NCI-H82 treated with DMSO at 0.1 percent for 48 hours (cell line): ENCODE results near the gene RAB6A.
"Not testable (repeated sequence)": the region's sequence is repeated elsewhere in the genome, so short reads cannot be mapped to it uniquely, and the experiment has no call there.

Experiments
- DNase-seq: peaks from one replicate; lab custom pipeline; 2025; ENCODE audit not compliant: unreplicated experiment; lab: John Stamatoyannopoulos, UW

The RAB6A gene

DNA sequence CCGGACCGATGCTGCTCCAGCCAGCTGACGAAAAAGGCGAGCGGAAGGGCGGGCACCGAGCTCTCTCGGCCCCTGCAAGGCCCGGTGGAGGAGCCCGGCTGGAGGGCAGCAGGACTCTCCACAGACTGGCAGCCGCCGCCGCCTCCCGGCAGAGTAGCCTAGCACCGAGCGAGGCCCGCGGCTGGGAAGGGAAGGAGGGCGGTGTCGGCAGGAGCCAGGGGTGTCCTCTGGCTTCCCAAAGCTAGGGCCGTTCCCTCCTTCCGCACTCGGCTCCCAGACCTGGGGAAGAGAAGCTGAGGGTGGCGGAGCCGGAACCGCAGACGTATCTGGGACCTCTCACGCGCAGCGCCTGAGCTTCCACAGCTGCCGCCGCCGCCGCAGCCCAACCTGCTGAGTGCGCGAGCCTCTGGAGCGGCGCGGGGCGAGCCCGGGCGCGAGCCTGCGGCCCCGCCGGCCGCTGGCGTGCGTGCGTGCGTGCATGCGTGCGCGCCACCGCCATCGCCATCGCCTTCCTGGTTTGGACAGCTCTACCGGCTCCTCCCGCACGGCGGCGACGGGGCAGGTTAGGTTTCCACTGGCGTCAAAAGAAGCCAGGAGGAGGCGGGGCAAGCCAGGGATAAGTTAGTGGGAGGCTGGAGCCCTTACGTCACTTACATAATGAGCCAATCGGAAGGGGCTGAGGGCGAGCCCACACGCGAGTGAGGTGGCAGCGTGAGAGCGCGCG lies at the start of gene RAB6A:
Gene RAB6A, minus strand, starts transcription at position 396 of the 724 bp plus-strand sequence. CDS start 439 bp downstream, outside the sequence.
- DNase-seq: peak; percentile 93

- DNase-seq: no peak
Observed at GRCh38 chr11:73810637-73811036, 49.8 kb upstream of the RAB6A start.

- DNase-seq: no peak
Observed at GRCh38 chr11:73808052-73808451, 47.2 kb upstream of the RAB6A start.

DNA sequence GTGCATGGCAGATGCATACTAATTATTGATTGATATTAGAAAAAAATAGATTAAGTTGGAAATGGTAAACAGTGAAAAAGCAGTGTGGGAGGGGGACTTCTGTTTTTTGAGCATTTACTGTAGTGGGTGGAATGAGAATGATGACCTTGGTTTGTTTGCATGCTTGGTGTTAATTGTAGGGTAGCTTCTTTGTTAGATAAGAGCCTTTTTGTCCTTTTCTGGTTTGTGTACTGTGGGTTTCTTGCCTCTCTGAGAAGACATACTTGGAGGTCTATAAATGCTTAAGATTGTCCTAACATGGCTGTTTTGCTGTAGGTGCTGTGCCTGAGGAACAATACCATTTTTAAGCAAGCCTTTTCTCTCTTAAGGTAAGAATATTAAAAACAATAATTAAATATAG lies 43.8 kb upstream of the RAB6A start:
- no peak for DNase-seq

GRCh38 chr11:73801136-73801535 lies 40.3 kb upstream of the RAB6A start:
- DNase-seq: no peak

DNA sequence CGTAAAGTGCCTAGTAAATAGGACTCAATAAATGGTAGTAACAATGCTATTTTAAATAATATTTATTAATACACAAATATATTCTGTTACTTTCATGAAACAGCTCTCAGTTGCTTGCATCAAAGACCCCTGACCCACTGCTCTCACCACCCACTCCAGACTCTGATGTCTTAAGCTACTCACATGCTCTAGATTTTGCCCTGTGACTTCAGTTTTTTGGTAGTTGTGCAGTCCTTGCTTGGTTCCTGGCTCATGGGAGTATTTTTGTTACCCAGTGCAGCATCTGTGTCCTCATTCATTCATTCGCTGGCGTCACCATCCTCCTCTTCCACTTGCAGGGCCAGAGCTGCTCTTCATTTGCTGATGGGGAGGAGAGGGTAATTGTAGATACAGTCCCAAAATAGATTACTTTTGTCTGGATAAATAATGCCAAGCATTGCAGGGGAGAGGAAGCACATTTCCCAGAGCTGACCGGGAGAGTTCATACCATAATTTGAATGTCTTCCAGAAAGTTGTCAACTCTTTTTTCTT lies 39.5 kb upstream of the RAB6A start:
- no peak for DNase-seq

DNA sequence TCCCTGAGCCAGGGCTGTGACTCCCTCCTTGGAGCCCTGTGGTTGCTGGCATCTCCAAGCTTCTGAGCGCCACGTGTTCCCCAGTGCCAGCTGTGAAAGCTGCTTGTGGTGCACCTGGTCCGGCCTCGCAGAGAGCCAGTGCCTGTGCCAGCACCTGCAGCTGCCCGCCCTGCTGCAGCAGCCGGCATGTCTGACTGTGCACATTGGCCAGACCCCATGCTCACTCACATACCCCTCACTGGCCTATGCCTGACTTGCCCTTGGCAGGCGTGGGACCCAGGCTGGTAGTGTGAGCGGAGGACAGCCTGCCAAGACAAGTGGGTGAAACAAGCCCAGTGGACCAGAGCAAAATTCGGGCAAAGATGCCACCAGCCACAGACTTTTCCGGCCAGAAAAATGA lies 36.6 kb upstream of the RAB6A start:
- DNase-seq: no peak

DNA sequence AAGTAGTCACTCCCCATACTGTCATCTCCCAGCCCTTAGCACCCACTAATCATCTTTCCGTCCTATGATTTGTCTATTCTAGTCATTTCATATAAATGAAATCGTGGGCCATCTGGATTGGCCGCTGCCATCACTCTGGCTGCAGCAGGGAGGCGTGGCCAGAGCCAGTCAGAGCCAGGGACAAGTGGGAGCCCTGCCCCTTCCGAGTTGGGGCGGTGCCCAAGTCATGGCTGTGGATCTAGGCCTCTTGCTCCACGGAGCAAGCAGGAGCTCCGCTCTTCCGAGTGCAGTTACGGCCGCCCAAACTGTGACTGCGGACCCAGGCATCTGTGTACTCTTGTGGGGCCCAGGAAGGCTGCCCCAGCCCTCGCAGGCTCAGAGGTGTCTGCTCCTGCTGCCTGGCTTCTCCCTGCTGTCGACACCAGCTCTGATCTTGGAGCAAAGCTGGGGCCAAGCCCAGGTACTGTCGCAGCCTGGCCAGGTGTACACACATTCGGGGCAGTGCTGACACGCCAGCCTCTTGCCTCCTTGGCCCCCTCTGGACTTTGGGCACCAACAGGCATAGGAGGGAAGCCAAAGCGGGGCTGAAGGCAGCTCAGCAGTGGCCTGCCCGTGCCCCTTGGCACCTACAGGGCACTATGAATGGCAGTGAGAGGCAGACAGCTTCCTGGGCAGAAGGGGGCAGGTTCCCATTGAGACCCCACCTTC lies 35.2 kb upstream of the RAB6A start:
- DNase-seq: no peak

DNA sequence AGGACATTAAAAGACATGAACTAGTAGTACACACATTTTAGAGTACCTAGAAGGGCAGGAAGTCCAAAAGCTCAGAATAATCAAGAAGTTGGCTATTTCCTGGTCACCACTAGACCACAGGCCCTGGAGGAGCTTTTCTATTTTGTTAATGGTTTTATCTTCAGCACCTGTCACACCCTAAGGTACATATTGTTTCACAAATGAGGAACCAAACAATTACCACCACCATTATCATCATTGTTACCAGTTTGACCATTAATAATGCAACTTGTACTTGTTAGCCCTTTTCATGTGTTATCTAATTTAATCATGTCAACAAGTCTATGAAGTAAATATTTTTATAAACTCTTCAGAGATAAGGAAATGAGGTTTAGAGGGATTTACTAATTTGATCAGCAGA lies 31.7 kb upstream of the RAB6A start:
- DNase-seq: no peak

DNA sequence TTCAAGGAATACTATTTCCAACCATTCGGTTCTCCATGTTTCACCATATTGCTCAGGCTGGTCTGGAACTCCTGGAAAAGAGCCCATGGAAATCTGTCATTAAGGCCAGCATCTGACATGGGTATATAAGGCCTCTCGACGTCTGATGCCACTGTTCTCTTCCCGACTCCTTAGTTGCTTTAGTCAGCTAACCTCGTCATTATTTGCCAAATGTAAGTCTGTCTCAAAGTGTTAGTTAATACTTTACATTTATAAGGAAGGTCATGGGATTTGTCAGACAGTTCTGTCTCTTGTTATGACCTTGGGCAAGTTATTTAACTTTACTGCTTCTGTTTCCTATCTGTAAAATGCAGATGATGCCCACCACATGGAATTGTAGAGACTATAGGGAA lies 28.4 kb upstream of the RAB6A start:
- DNase-seq: no peak

- DNase-seq: peak; percentile 86
Observed at GRCh38 chr11:73787643-73788558, 27.0 kb upstream of the RAB6A start, which contains the start of gene MRPL48. Gene MRPL48, plus strand, starts transcription at chr11:73787874. Its CDS starts 98 bp downstream, at chr11:73787972.

GRCh38 chr11:73787051-73787642 lies 26.3 kb upstream of the RAB6A start:
- DNase-seq: no peak

DNA sequence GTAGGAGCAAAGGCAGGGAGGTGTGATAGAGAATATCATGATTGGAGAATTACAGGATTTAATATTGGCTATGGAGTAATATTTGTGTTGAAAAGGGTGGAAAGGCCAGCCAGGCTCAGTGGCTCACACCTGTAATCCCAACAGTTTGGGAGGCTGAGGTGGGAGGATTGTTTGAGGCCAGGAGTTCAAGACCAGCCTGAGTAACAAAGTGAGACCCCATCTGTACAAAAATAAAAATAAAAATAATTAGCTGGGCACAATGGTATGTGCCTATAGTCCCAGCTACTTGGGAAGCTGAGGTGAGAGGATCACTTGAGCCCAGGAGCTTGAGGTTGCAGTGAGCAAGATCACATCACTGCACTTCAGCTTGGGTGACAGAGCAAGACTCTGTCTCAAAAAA lies 24.6 kb upstream of the RAB6A start:
- not testable (repeated sequence) for DNase-seq

DNA sequence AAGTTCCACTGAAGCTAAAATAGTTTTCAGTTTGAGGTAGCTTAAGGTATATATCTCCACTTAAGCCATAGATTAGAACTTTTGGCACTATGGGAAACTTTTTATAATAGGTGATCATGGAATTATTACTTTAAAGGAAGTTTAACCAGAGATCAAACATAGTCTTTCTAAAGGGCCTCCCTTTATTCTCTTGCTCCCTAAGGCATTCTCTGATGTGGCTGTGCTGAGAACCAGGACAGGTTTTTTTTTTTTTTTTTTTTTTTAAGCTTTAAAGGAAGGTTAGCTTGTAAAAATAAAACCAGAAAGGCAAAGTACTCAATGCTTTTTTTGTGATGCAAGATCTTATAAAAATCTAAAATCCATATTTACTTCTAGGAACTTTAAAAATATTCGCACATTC lies 23.9 kb upstream of the RAB6A start:
- DNase-seq: no peak

DNA sequence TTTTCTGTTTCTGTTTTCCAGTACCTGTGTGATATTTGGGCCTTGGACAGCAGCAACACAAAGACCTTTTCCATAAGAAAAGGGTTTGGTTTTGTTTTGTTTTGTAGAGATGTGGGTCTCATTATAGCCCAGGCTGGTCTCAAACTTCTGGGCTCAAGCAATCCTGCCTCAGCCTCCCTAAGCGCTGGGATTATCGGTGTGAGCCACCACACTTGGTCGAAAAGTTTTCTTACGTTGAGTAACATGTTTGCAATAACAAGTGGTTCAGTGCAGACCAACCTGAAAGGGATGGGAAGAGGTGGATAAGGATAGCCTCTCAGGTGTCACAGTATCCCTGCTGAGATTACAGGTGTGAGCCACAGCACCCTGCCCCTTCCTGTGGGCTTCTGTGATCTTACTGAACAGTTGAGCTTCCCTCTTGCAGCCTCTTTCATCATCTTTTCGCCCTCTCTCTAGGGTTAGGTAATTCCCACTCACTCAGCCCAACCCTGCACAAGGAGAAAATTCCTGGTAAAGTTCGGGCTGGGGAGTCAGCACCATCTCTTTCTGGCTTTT lies 23.3 kb upstream of the RAB6A start:
- DNase-seq: no peak

DNA sequence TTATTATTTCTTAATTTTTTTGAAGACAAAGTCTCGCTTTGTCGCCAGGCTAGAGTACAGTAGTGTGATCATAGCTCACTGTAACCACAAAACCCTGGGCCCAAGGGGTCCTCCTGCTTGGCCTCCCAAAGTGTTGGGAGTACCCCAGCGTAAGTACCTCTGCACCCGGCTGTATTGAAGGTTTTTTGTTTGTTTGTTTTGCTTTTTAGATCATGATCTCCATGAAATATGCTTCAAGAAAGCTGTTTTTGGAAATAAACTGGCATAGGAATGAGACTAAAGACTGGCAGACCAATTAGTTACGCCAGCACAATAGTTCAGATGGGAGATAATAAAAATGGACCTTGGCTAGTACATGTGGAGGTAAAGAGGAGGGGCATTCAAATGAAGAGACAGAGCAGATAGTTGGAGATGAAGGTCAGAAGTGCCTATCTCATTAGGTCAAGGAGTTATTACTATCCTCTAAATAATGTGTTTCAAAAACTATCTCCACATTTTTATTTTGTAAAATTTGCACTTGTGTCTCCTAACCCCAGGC lies 22.7 kb upstream of the RAB6A start:
- DNase-seq: no peak

DNA sequence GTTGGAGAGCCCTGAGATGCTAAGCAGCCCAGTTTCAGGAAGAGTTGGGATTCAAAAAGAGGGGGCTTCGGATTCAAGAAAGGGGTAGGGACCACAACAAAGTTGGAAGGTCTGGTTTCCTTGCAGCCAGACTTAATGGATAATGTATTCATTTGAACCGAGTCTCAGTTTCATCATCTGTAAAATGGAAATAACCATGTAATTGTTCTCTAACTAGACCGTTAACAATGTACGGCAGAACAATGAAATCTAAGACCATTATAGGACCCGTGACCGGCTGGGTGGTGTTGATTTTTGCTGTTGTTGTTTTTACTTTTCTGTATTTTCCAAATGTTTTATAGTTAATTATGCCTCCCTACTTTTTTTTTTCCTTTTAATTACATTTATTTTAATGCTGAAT lies 20.4 kb upstream of the RAB6A start:
- no peak for DNase-seq

DNA sequence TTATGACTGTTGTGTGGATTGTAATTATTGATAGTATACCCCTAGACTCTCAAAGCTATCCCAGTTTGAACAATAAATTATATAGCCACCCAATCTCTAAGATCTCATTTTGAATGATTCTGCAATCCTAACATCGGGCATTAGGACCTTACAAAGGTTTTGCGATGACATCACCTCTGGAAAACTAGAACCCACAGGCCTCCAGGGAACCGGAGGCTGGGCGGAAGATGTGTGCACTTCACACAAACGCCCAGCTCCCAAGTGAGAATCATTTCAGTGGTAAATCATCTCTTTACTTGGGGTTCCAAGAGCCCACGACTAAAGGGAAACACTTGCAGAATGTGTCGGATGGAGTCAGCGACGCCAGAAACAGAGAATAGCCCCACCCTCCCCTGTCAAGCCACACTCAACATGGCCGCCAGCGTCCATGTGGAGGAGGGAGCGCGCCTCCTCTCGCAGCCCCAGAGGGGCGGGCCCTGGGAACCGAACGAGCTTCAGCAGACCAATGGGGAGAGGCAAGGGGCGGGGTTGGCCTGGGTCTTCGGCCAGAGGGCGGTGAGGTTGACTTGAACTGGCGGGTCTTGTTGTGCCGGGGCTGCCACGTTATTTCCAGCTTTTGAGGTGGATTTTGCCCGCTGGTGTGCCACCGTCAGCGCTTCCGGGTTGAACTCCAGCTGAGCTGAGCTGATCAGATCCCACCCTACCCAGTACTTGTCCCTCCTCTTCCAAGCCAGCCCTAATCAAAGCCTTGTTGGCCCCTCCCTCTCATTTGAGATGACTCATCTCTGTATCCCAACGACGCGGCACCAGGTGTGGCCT lies 18.4 kb upstream of the RAB6A start:
- peak; percentile 96 for DNase-seq

- DNase-seq: not testable (repeated sequence)
Observed at GRCh38 chr11:73770811-73771210, 9.9 kb upstream of the RAB6A start.
